Hindlimb muscle (tissue), 1 donor: ENCODE data around the gene DEPP1. TPM values are rescaled to one million over a fixed set of nuclear protein-coding genes. Genes with fewer than 3 reads are reported as not detected.

Source experiments
- DNase-seq: peaks from one replicate; pipeline ENCODE4 v3.0.0-alpha.2; 2013
- polyA plus RNA-seq: library from polyadenylated mRNA; unstranded; fragments of 120-200 nt; gene quantifications from one replicate; pipeline ENCODE4 v1.2.1, GENCODE V29; 2013; ENCODE audit not compliant: insufficient read length

Gene DEPP1
- polyA plus RNA-seq, 1 donor = 29.8 TPM

- no peak for DNase-seq
These were observed 418 bp downstream of the DEPP1 start for GRCh38 chr10:44978213-44978569.

- DNase-seq = no peak
These were observed 1.1 kb downstream of the DEPP1 start for GRCh38 chr10:44977287-44978212.

- no peak for DNase-seq
These were observed 2.0 kb downstream of the DEPP1 start for GRCh38 chr10:44976352-44977198.

DNA sequence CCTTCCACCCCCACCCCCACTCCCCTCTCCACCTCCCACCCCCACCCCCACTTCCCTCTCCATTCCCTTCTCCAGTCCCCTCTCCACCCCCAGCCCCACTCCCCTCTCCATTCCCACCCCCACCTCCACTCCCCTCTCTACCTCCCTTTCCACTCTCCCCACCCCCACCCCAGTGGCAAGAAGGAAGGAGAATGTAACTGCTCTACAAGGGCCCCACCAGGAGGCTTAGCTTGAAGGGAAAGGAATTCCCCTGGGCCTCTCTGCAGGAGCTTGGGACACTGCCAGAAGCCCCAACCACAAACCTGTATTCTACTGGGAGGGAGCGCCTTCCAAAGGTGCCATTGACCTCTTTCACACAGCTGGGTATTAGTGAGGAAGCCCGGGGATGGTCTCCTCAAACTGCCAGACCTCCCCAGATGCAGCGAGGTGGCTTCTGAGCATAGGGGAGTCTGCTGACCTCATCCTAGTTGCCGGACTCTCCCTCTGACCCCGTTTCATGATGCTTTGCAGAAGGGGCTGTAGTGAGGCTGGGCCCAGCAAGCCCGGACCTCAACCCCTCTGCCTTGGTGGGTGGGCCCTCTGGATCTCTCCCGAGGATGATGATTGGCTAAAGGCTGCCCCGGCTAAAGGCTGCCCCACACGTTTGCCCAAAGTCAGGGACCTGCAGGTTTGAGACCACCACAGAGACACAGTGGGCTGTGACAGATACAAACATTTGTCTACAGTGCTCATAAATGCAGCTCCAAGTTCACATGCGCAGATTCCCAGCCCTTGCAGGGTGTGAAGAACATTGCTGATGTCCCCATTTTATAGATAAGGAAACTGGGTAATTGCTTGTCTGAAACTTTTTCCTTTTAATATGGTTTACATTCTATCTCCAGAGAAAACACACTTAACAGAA is 2.9 kb downstream of the DEPP1 start:
- no peak for DNase-seq

GRCh38 chr10:44974628-44975430 is 3.8 kb downstream of the DEPP1 start:
- peak; percentile 79 for DNase-seq

DNA sequence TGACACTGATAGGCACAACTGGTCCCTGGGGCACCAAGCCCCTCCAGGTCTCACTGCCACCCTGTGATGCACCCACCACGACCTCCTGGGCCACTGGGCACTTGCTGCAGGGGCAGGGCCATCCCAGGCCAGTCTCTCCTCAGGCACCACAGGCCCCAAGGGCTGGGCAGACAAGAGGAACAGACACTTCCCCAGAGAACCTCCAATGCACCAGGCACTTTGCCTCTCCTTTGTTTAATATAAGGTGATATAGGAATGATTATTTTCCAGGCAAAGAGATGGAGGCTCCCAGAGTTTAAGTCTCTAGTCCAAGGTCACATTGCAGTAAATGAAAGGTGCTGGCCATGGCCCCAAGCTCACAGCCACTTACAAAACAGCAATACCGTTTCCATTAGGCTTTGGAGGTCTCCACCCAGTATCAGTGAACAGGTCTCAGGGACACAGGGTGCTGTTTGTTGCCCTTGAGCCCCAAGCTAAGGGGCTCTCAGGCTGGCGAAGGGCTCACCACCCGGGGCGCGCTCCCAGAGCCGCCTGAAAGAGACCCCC is 4.5 kb downstream of the DEPP1 start:
- no peak for DNase-seq

GRCh38 chr10:44973323-44974081 is 5.1 kb downstream of the DEPP1 start:
- no peak for DNase-seq

GRCh38 chr10:44972874-44973306 is 5.7 kb downstream of the DEPP1 start:
- DNase-seq = no peak

GRCh38 chr10:44971935-44972757 is 6.5 kb downstream of the DEPP1 start:
- no peak for DNase-seq

DNA sequence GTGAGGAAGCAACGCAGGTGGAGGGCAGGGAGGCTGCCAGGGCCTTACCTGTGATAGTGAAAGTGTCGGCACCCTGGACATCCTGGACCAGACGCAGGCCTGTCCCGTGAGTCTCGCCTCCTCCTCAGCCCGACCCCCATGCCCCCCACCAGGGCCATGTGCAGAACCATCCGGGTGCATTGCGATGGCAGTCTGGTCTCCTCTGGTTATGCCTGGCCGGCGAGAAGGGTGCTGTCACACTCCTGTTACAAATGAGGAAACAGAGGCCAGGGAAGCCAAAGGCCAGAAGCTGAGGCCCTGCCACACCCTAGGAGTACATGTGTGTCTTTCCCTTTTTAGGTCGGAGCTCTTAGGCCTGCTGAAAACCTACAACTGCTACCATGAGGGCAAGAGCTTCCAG is 7.2 kb downstream of the DEPP1 start:
- DNase-seq = no peak

DNA sequence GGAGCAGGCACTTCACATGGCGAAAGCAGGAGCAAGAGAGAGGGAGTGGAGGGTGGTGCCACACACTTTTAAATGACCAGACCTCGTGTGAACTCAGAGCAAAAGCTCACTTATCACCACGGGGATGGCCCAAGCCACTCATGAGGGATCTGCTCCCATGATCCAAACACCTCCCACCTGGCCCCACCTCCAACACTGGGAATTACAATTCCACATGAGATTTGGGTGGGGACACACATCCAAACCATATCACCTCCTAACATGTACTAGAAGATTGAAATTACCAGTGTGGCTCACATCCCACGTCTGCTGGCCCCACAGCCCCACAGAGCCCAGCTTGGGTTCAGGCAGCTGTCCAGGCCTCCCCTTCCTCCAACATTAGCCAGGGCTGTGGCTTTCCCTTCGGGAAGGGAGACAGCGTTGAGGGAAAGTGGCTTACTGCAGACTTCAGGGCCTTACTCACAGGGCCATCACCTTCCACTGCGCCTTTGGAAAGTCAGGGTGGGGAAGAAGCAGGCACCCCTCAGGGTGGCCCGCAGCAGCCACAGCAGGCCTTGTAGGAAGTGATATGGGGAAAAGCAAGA is 7.7 kb downstream of the DEPP1 start:
- no peak for DNase-seq

DNA sequence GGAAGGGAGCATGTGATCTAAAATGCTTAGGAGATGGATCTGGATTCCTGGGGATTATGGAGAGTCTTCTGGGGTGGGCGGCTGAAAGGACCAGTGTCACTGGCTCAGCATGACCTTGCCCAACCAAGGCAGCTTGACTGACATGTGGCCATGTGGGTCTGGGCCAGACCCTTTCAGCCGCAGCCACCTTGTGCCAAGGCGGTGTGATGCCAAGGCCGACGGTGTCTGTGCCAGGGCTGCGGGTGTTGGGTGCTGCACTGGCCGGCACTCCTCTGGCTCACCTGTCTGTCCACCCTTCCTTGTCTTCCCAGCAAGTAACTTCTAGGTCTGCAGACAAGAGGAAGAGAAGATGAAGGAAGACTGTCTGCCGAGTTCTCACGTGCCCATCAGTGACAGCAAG is 8.8 kb downstream of the DEPP1 start:
- DNase-seq = no peak

DNA sequence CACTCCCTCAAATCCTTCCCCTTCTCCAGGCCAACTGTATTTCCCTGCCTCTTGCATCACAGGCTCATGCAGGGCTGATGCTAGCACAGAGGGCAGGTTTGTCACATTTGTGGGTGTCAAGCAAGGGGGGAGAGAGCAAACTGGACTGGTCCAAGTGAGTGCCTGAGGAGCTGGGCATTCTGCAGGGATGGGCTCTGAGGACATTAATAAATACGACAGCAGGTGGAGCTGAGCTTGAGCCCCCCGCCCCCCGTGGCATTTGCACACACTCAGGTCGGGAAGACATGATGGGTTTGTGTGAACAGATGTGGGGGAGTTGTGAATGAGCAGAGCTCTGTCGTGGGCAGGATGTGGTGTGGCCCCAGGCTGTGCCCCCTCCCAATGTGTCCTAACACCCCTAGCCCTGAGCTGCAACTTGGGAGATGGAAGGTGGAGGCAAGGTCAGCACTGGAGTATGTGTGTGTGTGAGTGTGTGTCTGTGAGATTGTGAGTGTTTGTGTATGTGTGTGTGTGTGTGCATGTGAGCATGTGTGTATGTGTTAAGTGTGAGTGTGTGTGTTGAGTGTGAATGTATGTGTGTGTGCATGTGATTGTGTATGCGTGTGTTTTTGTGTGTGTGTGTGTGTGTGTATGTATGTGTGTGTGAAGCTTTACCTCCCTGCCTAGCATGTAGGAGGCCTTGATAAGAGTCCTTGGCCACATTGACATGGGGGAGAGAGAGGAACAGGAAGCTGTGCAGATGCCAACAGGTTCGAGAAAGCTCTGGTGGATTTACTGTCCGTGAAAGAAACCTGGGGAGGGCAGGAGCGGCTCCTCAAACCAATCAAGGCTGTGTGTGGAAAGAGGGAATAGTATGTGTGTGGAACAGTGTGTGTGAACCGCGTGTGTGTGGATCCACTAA is 9.9 kb downstream of the DEPP1 start:
- DNase-seq = no peak

- DNase-seq = peak; percentile 54
These were observed 10.5 kb downstream of the DEPP1 start for GRCh38 chr10:44968091-44968490.

- DNase-seq = no peak
These were observed 11.0 kb downstream of the DEPP1 start for GRCh38 chr10:44967616-44968015.

- no peak for DNase-seq
These were observed 11.6 kb downstream of the DEPP1 start for GRCh38 chr10:44966816-44967509.

DNA sequence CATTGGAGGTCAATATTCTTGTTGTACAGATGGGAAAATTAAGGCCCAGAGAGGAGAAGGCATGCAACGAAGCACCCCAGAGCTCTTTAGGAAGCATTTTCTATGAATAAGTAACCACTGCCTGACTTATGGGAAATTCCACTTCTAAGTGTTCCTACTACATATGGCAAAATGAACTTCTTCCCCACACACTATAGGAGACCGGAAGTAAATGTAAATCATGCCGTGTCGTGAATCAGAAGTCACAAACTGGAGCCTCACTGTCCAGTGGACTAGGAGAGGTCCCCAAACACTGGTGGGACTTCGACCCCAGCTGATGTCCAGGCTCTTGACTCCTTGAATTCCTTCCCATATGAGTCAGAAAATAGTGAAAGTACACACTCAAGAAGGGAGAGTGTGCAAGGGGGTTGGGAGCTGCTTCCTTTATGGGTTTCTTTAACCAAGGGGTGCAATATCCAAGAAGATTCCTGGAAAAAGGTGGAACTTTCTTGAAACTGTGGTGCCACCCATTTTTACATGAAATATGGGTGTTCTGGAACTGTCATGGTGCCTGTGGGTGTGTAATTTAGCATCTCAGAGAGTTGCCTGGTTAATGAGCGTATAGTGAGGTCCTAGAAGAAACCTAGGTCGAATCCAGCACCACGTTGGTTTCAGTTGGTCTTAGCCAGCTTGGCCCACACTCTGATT is 12.3 kb downstream of the DEPP1 start:
- no peak for DNase-seq
